ENCODE results near the gene SEMA4B. TPM values are rescaled to one million over a fixed set of nuclear protein-coding genes. Genes with fewer than 3 reads are reported as not detected.
"Not testable (repeated sequence)": the region's sequence is repeated elsewhere in the genome, so short reads cannot be mapped to it uniquely, and the experiment has no call there.

SEMA4B gene
- total RNA-seq, 2 donors from 2014 or later, result 42.8 to 63.9 TPM

DNA sequence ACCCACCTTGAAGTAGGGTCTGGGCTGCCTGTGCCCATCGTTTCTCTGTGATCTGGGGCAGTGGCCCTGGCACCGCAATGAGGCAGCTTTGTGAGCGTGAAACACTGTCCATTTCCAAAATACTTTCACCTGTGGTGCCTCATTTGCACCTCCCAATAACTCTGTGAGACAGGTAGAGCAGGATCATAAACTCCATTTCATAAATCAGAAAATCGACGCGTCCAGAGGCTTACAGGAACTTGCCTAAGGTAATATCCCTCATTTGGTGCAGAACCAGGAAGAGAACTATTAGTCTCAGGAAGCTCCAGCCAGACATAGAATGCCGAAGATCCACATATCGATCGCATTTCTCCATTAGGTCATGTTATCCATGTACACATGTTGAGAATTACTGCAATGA lies 38.2 kb upstream of the SEMA4B start:
- intact Hi-C loops (cut with DNase I), result loop anchor here (5.0 kb wide), 1 partner anchor 49 kb away; no protein-coding TSS in a partner anchor
- H3K4me1 ChIP-seq, result peaks cover 54% of the 10 kb centered on the region
- no peak for DNase-seq

DNA sequence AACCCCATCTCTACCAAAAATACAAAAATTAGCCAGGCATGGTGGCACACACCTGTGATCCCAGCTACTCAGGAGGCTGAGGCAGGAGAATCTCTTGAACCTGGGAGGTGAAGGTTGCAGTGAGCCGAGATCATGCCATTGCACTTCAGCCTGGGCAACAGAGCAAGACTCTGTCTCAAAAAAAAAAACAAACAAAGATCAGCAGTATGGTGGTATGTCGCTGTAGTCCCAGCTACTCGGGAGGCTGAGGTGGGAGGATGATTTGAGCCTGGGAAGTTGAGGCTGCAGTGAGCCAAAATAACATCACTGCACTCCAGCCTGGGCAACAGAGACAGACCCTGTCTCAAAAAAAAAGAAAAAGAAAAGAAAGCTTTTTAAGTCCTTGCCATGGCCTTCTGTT lies 36.9 kb upstream of the SEMA4B start:
- not testable (repeated sequence) for H3K27me3 ChIP-seq; ATAC-seq; DNase-seq; H3K27ac ChIP-seq; H3K9me3 ChIP-seq; H3K4me3 ChIP-seq; H3K36me3 ChIP-seq (replicated peaks in 1 of 2; ENCODE audit: insufficient read depth in 1 of 2, low read depth in 2 of 2)
- WGBS, 2 donors, result 95 to 97% methylated on average over 3 of the region's 3 CpGs
- intact Hi-C loops (cut with DNase I), result loop anchor here (5.0 kb wide), 1 partner anchor 48 kb away; no protein-coding TSS in a partner anchor
- peaks cover 41% of the 10 kb centered on the region for H3K4me1 ChIP-seq

More for the DNA sequence above, 38.2 kb upstream of the SEMA4B start:
- no peak for TF ChIP-seq POLR2A (IDR thresholded peaks at IDR 0.05)
- TF ChIP-seq, protein P1, sequence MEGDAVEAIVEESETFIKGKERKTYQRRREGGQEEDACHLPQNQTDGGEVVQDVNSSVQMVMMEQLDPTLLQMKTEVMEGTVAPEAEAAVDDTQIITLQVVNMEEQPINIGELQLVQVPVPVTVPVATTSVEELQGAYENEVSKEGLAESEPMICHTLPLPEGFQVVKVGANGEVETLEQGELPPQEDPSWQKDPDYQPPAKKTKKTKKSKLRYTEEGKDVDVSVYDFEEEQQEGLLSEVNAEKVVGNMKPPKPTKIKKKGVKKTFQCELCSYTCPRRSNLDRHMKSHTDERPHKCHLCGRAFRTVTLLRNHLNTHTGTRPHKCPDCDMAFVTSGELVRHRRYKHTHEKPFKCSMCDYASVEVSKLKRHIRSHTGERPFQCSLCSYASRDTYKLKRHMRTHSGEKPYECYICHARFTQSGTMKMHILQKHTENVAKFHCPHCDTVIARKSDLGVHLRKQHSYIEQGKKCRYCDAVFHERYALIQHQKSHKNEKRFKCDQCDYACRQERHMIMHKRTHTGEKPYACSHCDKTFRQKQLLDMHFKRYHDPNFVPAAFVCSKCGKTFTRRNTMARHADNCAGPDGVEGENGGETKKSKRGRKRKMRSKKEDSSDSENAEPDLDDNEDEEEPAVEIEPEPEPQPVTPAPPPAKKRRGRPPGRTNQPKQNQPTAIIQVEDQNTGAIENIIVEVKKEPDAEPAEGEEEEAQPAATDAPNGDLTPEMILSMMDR (IDR thresholded peaks at IDR 0.05), result no peak
- Histone ChIP-seq H3K36me3 (replicated peaks in 1 of 2; ENCODE audit: insufficient read depth in 1 of 2, low read depth in 2 of 2) (peaks cover 0 to 2% of the 10 kb centered on the region in 2 donors), H3K9me3 (no peaks in the 10 kb centered on the region), H3K4me3 (no peak overlapping the region), H3K27ac (no peak overlapping the region), H3K27me3 (no peaks in the 10 kb centered on the region)
- no peak for ATAC-seq
- WGBS, 2 donors, result 82 to 88% methylated on average over 9 of the region's 9 CpGs

DNA sequence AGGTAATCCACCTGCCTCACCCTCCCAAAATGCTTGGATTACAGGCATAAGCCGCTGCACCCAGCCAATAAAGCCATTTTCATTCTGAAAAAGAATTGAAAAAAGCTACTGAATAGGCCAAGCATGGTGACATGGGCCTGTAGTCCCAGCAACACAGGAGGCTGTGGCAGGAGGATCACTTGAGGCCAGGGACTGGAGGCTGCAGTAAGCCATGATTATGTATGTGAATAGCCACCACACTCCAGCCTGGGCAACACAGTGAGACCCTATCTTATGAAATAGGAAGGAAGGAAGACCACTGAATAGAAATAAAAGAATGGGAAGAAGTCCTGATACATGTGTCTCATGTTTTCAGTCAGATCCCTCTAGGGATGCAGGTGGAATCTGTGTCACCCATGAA lies 36.0 kb upstream of the SEMA4B start:
- Histone ChIP-seq H3K4me3 (no peak overlapping the region), H3K27me3 (no peaks in the 10 kb centered on the region), H3K9me3 (no peaks in the 10 kb centered on the region), H3K27ac (peak overlapping the region; percentile 45 to 82 (median 65)), H3K4me1 (peaks cover 32% of the 10 kb centered on the region), H3K36me3 (replicated peaks in 1 of 2; ENCODE audit: insufficient read depth in 1 of 2, low read depth in 2 of 2) (peaks cover 0 to 2% of the 10 kb centered on the region in 2 donors)
- intact Hi-C loops (cut with DNase I), result loop anchor here (5.0 kb wide), 1 partner anchor 403 kb away; no protein-coding TSS in a partner anchor
- WGBS, 2 donors, result 100% methylated on average over 1 of the region's 1 CpG
- TF ChIP-seq, protein P1 (IDR thresholded peaks at IDR 0.05), result no peak
- no peak for TF ChIP-seq POLR2A (IDR thresholded peaks at IDR 0.05)
- DNase-seq, result no peak
- no peak for ATAC-seq

DNA sequence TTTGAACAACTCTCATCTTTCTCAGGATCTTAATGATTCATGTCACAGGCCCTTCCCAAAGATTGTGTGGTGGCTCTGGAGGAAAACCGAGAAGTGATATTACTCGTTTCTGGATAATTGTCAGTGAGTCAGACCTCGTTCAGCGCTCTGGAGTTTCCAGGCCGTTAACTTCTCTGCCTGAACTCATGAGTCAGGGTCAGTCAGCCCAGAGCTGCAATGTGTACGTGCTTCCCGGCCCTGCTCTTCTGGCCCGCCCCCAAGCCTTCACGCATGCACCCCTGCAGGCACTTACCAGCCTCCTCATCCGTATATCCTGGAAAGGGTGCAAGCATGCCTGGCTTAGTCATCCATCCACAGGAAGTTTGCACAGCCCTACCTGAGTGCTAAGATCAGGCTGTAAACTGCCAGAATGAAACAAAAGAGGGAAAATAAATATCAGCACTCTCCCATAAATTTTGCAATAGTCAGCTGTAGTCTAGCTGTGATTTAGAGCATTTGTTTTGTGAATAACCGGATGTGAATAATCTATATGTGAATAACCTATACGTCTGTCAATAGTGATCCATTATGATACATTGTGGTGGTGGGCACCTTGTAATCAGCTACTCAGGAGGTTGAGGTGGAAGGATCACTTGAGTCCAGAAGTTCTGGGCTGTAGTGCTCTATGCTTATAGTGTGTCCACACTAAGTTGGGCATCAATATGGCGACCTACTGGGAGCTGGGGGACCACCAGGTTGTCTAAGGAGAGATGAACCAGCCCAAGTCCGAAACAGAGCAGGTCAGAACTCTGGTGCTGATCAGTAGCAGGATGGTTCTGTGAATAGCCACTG lies 35.3 kb upstream of the SEMA4B start:
- WGBS, 2 donors, result 46 to 62% methylated on average over 13 to 14 of the region's 14 CpGs
- peaks cover 0 to 2% of the 10 kb centered on the region in 2 donors for H3K36me3 ChIP-seq (replicated peaks in 1 of 2; ENCODE audit: insufficient read depth in 1 of 2, low read depth in 2 of 2)
- peaks cover 24% of the 10 kb centered on the region for H3K4me1 ChIP-seq
- DNase-seq (peak; percentile 50 to 94 (median 78)), ATAC-seq (peak; percentile 60)
- TF ChIP-seq, protein P1 (IDR thresholded peaks at IDR 0.05), result no peak
- TF ChIP-seq POLR2A (IDR thresholded peaks at IDR 0.05), result no peak
- no peaks in the 10 kb centered on the region for H3K9me3 ChIP-seq
- no peaks in the 10 kb centered on the region for H3K27me3 ChIP-seq
- intact Hi-C loops (cut with DNase I), result loop anchor here (5.0 kb wide), 1 partner anchor 404 kb away; no protein-coding TSS in a partner anchor
- no peak overlapping the region for H3K4me3 ChIP-seq
- peak overlapping the region; percentile 45 to 82 (median 65) for H3K27ac ChIP-seq

DNA sequence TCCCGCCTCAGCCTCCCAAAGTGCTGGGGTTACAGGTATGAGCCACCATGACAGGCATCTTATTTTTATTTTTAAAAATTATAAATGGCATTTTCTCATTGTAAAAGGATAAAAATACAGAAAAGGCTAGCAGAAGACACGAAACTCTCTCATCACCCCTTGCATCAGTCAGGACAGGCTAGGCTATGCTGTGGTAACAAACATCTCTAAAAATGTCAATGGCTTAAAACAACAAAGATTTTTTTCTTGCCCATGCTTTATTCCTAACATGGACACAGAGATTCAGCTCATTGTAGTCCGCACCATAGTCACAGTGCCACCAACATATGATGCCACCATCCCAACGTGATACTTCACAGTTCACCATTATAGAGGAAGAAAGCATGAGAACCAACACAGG lies 34.0 kb upstream of the SEMA4B start:
- Histone ChIP-seq H3K27ac (no peak overlapping the region), H3K27me3 (no peaks in the 10 kb centered on the region), H3K36me3 (replicated peaks in 1 of 2; ENCODE audit: insufficient read depth in 1 of 2, low read depth in 2 of 2) (peaks cover 0 to 2% of the 10 kb centered on the region in 2 donors), H3K9me3 (no peaks in the 10 kb centered on the region), H3K4me1 (peaks cover 12% of the 10 kb centered on the region), H3K4me3 (no peak overlapping the region)
- DNase-seq (no peak), ATAC-seq (no peak)
- intact Hi-C loops (cut with DNase I), result loop anchor here (5.0 kb wide), 1 partner anchor 405 kb away; no protein-coding TSS in a partner anchor
- 97 to 99% methylated on average over 4 of the region's 4 CpGs for WGBS, 2 donors
- no peak for TF ChIP-seq POLR2A (IDR thresholded peaks at IDR 0.05)
- TF ChIP-seq, protein P1 (IDR thresholded peaks at IDR 0.05), result no peak

Measured in body of pancreas (tissue), 4 donors.